Activated CD4-positive, alpha-beta T cell treated with anti-CD3 and anti-CD28 coated beads, Interleukin-2, amount 50 U/mL, for 1 hour (primary cell): ENCODE results near the gene TRH.
"Not testable (repeated sequence)": the region's sequence is repeated elsewhere in the genome, so short reads cannot be mapped to it uniquely, and the experiment has no call there.

Experiments
- DNase-seq: peaks from one replicate; pipeline ENCODE4 v3.0.0-alpha.2; 2020

TRH gene

DNA sequence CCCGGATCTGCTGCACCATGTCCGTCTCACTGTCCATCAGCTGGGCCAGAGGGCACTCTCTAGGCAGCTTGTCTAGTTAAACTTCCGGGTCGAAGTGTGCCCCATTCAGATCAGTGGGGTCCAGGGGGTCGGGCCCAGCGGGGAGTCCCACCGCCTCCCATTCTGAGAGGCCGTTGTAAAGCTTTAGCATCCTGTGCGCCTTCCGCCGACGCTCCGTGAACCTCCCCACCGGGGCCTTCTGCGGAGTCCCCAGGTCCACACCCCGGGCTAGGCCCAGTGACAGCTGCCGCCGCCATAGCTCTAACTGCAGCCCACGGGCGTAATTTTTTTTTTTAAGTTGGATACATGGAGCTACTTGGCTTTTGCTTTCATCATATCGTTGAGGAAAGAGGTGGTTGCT, 38.7 kb downstream of the TRH start:
- not testable (repeated sequence) for DNase-seq

DNA sequence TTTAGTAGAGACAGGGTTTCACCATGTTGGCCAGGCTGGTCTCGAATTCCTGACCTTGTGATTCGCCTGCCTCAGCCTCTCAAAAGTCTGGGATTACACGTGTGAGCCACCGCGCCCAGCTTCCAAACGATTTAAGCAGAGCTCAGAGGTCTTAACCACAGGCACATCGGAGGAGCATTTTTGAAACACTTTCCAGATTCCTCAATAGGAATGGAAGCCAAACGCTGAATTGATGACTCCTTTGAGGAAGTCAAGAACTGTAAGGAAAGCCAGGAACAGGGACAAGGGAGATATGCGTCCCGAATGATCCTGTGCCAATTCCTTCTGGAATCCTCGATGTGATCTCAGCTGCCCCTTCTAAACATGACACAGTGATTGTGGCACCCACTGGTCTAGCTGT, 40.0 kb downstream of the TRH start:
- DNase-seq: no peak

DNA sequence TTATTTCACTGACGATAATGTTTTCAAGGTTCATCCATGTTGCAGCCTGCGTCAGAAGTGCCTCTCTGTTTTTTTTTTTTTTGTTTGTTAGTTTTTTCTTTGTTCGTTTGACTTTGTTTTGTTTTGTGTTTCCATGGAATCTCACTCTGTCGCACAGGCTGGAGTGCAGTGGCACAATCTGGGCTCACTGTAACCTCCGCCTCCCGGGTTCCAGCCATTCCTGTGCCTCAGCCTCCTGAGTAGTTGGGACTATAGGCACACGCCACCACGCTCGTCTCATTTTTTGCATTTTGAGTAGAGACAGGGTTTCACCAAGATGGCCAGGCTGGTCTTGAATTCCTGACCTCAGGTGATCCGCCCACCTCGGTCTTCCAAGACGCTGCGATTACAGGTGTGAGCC, 43.1 kb downstream of the TRH start:
- DNase-seq: not testable (repeated sequence)

DNA sequence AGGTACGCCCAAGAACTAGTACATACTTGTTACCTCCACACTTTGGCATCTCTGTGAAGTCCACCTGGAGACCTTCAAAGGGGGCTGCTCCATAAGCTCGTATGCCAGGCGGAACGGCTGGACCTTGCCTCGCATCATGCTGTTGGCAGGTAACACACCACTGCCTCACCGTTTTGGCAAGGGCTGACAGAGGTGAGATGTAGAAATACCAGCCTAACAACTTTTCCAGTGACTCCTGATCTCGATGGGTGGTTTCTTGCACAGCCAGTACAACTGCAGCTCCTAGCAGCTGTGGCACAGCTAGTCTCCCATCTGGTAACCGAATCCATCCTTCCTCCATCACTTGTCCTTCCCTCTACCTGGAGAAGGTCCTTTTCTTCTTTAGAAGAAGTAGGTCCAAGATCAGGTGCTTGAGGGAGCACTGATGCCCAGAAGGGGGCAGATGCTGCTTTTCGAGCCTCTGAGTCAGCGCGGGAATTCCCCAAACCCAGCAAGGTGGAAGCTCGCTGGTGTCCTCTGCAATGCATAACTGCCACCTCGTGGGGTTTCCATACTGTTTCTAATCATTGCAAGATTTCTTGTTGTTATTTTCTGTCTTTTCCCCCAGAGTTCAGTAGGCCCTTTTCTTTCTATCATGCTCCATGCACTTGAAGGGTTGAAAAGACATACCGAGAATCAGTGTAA, 51.8 kb downstream of the TRH start:
- DNase-seq: not testable (repeated sequence)

DNA sequence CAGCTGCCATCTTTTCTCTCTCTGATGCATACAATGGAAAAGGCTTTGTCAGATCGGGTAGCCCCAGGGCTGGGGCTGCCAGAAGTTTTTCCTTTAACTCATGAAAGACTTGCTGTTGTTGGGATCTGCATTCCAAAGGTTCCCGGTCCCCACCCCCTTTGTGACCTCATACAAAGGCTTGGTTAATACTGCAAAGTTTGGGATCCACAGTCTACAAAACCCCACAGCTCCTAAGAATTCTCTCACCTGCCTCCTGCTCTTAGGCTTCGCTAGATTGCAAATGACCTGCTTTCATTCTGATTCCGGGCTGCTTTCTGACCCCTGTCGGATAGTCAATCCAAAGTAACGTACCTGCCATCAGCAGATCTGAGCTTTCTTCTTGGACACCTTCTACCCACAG, 52.9 kb downstream of the TRH start:
- DNase-seq: not testable (repeated sequence)
